Measurements from ENCODE around the gene C1QTNF7. TPM values are rescaled to one million over a fixed set of nuclear protein-coding genes. Genes with fewer than 3 reads are reported as not detected.

C1QTNF7 gene
- total RNA-seq, 6 donors from 2014 or later: 2.3 to 13.3 (median 7.9) TPM

GRCh38 chr4:15478724-15479088 lies 50.9 kb downstream of the C1QTNF7 start:
- no peak for DNase-seq
- ATAC-seq (ENCODE audit: low FRiP score in 2 of 2): no peak
- Histone ChIP-seq H3K27ac (peak overlapping the region in 1 of 4 donors; percentile 74), H3K4me1 (peaks cover 0 to 7% (median 2%) of the 10 kb centered on the region in 4 donors), H3K4me3 (peak overlapping the region in 1 of 4 donors; percentile 37), H3K27me3 (no peaks in the 10 kb centered on the region), H3K36me3 (peaks cover 0 to 17% (median 0%) of the 10 kb centered on the region in 4 donors), H3K9me3 (no peaks in the 10 kb centered on the region)
- 68 to 70% methylated on average over 4 to 5 of the region's 5 CpGs for WGBS, 2 donors
- TF ChIP-seq, protein P1, sequence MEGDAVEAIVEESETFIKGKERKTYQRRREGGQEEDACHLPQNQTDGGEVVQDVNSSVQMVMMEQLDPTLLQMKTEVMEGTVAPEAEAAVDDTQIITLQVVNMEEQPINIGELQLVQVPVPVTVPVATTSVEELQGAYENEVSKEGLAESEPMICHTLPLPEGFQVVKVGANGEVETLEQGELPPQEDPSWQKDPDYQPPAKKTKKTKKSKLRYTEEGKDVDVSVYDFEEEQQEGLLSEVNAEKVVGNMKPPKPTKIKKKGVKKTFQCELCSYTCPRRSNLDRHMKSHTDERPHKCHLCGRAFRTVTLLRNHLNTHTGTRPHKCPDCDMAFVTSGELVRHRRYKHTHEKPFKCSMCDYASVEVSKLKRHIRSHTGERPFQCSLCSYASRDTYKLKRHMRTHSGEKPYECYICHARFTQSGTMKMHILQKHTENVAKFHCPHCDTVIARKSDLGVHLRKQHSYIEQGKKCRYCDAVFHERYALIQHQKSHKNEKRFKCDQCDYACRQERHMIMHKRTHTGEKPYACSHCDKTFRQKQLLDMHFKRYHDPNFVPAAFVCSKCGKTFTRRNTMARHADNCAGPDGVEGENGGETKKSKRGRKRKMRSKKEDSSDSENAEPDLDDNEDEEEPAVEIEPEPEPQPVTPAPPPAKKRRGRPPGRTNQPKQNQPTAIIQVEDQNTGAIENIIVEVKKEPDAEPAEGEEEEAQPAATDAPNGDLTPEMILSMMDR (IDR thresholded peaks at IDR 0.05): no peak
- TF ChIP-seq EP300 (IDR thresholded peaks at IDR 0.05) (no peak), POLR2A (IDR thresholded peaks at IDR 0.05) (no peak), POLR2AphosphoS5 (IDR thresholded peaks at IDR 0.05) (no peak)

DNA sequence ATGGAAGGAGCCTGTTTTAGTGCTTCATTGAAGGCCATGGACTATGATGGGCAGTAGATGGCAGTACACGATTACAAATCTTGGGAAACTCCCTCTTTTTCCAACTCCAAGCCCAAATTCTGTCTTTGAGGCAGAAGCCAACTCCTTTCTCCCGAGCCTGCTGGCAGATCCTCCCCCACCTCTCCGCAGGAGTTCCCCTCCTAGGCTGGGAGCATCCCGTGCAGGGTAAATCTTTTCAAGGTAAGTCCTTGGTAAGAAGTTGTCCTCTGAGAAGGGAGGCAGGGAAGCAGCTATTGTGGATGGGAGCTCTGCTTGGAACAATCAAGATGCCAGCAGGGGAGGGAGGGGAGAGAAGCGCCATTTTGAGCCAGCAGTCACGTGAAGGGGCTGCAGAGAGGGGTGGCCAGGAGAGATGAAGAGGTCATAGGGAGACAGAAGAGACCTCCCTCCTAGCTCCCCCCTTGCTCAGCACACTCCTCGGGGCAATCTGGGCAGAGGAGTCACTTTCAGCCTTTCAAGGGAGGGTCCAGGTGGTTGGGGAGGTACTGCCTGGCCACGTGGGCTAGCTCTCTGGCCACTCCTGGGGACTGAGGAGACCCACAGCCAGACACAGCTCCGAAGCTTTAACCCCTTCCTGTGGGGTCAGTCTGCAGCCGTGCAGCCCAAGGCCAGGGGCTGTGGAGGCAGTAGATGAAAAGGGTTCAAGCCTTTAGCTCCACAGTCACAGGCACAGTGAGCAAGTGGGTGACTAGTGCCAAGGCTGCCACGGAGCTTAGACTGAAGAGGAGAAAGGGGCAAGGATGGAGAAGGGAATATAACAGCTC lies 51.5 kb downstream of the C1QTNF7 start:
- DNase-seq: peak; percentile 13 to 38
- H3K9me3 ChIP-seq: no peaks in the 10 kb centered on the region
- ATAC-seq (ENCODE audit: low FRiP score in 2 of 2): peak; percentile 90
- peaks cover 0 to 7% (median 2%) of the 10 kb centered on the region in 4 donors for H3K4me1 ChIP-seq
- no peaks in the 10 kb centered on the region for H3K27me3 ChIP-seq
- H3K4me3 ChIP-seq: peak overlapping the region in 3 of 4 donors; percentile 37 to 54 (median 52)
- WGBS, 2 donors: 36 to 55% methylated on average over 10 to 11 of the region's 11 CpGs
- TF ChIP-seq, protein P1 (IDR thresholded peaks at IDR 0.05): peak; percentile 30 to 76 (median 50)
- no peak for TF ChIP-seq POLR2AphosphoS5 (IDR thresholded peaks at IDR 0.05)
- H3K27ac ChIP-seq: peak overlapping the region; percentile 47 to 74 (median 60)
- peaks cover 0 to 17% (median 0%) of the 10 kb centered on the region in 4 donors for H3K36me3 ChIP-seq

DNA sequence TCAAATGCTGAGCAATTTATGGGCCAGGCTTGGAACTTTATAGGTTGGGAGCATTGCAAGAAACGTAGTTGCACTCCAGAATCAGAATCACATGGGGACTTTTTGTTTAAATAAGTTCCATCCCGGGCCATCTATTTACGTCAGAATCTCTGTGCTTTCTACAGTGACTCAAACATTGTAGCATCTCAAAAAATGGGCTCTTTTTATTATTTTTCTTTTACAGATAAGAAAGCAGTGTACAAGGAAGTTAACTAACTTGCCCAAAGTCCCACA lies 52.0 kb downstream of the C1QTNF7 start:
- no peaks in the 10 kb centered on the region for H3K9me3 ChIP-seq
- H3K36me3 ChIP-seq: peaks cover 0 to 17% (median 0%) of the 10 kb centered on the region in 4 donors
- H3K27me3 ChIP-seq: no peaks in the 10 kb centered on the region
- peak overlapping the region in 3 of 4 donors; percentile 37 to 54 (median 52) for H3K4me3 ChIP-seq
- WGBS, 2 donors: 44 to 63% methylated on average over 3 of the region's 3 CpGs
- peaks cover 0 to 7% (median 2%) of the 10 kb centered on the region in 4 donors for H3K4me1 ChIP-seq
- TF ChIP-seq EP300 (IDR thresholded peaks at IDR 0.05): no peak
- no peak for TF ChIP-seq POLR2A (IDR thresholded peaks at IDR 0.05)
- H3K27ac ChIP-seq: peak overlapping the region in 3 of 4 donors; percentile 47 to 74 (median 51)
- ATAC-seq (ENCODE audit: low FRiP score in 2 of 2) (peak in 1 of 2 donors; percentile 2), DNase-seq (no peak)

DNA sequence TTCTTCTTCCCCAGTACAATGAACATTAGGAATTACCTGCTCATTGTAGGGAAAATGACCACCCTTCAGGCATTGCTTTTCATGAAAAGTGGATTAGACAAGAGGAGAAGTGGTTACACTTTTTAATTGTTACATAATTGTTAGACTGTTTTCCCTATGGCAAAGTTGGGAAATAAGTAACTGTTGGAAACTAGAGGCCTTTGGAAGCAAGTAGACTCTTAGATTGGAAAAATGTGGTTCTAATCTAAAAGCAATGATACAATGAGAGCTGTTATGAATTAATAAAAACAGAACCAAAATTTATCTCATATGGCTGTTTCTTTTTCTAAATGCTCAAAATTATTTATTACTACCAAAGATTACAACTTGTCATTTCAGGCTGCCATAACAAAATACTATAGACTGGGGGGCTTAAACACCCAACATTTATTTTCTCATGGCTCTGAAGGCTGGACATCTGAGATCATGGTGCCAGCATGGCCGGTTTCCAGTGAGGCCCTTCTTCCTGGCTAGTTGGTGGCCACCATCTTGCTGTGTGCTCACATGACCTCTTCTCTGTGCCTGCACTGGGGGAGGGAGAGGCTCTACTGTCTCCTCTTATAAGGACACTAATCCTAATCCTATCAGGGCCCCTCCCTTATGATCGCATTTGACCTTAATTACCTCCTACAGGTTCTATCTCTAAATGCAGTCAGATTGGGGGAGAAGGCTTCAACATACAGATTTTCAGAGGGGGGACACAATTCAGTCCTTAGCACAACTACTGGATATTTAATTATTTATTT lies 54.3 kb downstream of the C1QTNF7 start:
- TF ChIP-seq, protein P1 (IDR thresholded peaks at IDR 0.05): no peak
- H3K27ac ChIP-seq: no peak overlapping the region
- no peak overlapping the region for H3K4me3 ChIP-seq
- no peaks in the 10 kb centered on the region for H3K9me3 ChIP-seq
- DNase-seq: no peak
- H3K4me1 ChIP-seq: peaks cover 0 to 7% (median 2%) of the 10 kb centered on the region in 4 donors
- H3K36me3 ChIP-seq: peaks cover 0 to 10% (median 0%) of the 10 kb centered on the region in 4 donors
- ATAC-seq (ENCODE audit: low FRiP score in 2 of 2): no peak
- no peaks in the 10 kb centered on the region for H3K27me3 ChIP-seq
- 95 to 100% methylated on average over 2 of the region's 2 CpGs for WGBS, 2 donors

GRCh38 chr4:15482842-15483241 lies 55.0 kb downstream of the C1QTNF7 start:
- Histone ChIP-seq H3K27me3 (no peaks in the 10 kb centered on the region), H3K4me3 (no peak overlapping the region), H3K9me3 (peaks cover 0 to under 1% (median 0%) of the 10 kb centered on the region in 4 donors), H3K27ac (no peak overlapping the region), H3K4me1 (peaks cover 0 to 7% (median 2%) of the 10 kb centered on the region in 4 donors), H3K36me3 (peaks cover 0 to 10% (median 0%) of the 10 kb centered on the region in 4 donors)
- TF ChIP-seq POLR2AphosphoS5 (IDR thresholded peaks at IDR 0.05) (no peak), POLR2A (IDR thresholded peaks at IDR 0.05) (no peak), EP300 (IDR thresholded peaks at IDR 0.05) (no peak)
- TF ChIP-seq, protein P1 (IDR thresholded peaks at IDR 0.05): no peak
- 74 to 83% methylated on average over 2 of the region's 2 CpGs for WGBS, 2 donors
- DNase-seq: no peak
- ATAC-seq (ENCODE audit: low FRiP score in 2 of 2): no peak

Data from upper lobe of left lung (tissue), 6 donors.